ENCODE measurements around the gene CNTFR.

- TF ChIP-seq EZH2 (IDR thresholded peaks at IDR 0.05) (no peak), CTCF (IDR thresholded peaks at IDR 0.05) (no peak)
Measured at GRCh38 chr9:34565856-34566255, 23.7 kb downstream of the CNTFR start.

Measured in neural progenitor cell (in vitro differentiated cells).